Fibroblast of mammary gland (primary cell): ENCODE data around the gene CDKL1.

Experiments
- DNase-seq: peaks from one replicate; pipeline ENCODE4 v3.0.0-alpha.2; 2010; ENCODE audit warnings: low read depth
- H3K4me3 ChIP-seq: 2 replicates; pipeline ENCODE4 v1.5.1; 2011; ENCODE audit warnings: low read depth, mild to moderate bottlenecking, low read length, moderate library complexity; ENCODE audit not compliant: control insufficient read depth
- CTCF ChIP-seq: conservative IDR thresholded peaks from 2 replicates; pipeline ENCODE4 v1.5.1; 2011; ENCODE audit warnings: low read depth, low read length, inconsistent platforms; ENCODE audit not compliant: control insufficient read depth, insufficient read depth

CDKL1 gene

GRCh38 chr14:50301914-50302313, 94.8 kb downstream of the CDKL1 start:
- no peak for TF ChIP-seq CTCF
- DNase-seq, result no peak
- H3K4me3 ChIP-seq, result no peak overlapping the region

- no peak overlapping the region for H3K4me3 ChIP-seq
- no peak for TF ChIP-seq CTCF
- DNase-seq, result no peak
Measured at GRCh38 chr14:50299585-50299984, 97.1 kb downstream of the CDKL1 start.

GRCh38 chr14:50290306-50290705, 106.4 kb downstream of the CDKL1 start:
- no peak overlapping the region for H3K4me3 ChIP-seq
- no peak for TF ChIP-seq CTCF
- DNase-seq, result no peak

- H3K4me3 ChIP-seq, result no peak overlapping the region
- no peak for TF ChIP-seq CTCF
- DNase-seq, result no peak
Measured at GRCh38 chr14:50288146-50288545, 108.5 kb downstream of the CDKL1 start.

GRCh38 chr14:50285861-50286260, 110.8 kb downstream of the CDKL1 start:
- no peak for DNase-seq
- no peak overlapping the region for H3K4me3 ChIP-seq
- no peak for TF ChIP-seq CTCF
